HG02763 (cell line): ENCODE results near the gene GH2.
"Not testable (repeated sequence)": the region's sequence is repeated elsewhere in the genome, so short reads cannot be mapped to it uniquely, and the experiment has no call there.

Source experiments
- ATAC-seq: cut with Tn5 transposase; IDR thresholded peaks from one replicate; pipeline ENCODE4 v1.9.1; 2021; ENCODE audit warnings: mild to moderate bottlenecking, moderate library complexity; ENCODE audit not compliant: unreplicated experiment

Gene GH2

DNA sequence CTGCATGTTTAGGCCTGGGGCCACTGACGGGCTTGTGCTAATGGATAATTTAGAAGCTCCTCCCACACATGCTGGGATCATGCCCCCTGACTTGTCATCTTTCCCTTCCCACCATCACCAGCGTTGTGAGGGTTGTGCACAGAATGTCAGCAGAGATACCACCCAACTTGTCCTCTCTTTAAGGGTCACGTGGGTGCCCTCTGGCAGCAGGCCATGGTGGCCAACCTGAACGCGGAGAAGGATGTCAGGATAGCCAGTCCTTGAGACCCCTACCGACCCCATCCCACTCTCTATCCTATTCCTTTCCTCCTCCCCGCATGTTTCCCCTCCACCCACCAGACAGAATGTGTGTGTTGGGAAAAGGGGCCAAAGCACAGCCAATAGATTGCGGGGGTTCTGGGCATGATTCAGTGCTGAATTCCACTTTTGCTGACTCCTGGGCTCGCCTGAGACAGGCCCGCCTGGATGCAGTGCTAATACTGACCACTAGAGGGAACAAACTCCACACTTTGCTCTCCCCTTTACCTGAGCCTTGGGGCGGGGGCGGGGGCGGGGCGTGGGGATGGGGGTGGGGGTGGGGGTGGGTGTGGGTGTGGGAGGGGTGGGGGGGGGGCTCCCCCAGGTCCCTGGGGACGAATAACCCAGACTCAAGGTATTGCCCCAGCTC is at the start of gene GH2:
GH2 (minus strand) TSS at position 10 of the 667 bp plus-strand sequence. CDS start 143 bp downstream, outside the sequence.
- no peak for ATAC-seq

GRCh38 chr17:63930951-63931575 is 49.3 kb upstream of the GH2 start:
- ATAC-seq = peak; percentile 33

GRCh38 chr17:63929860-63930766 is 48.4 kb upstream of the GH2 start:
- no peak for ATAC-seq

DNA sequence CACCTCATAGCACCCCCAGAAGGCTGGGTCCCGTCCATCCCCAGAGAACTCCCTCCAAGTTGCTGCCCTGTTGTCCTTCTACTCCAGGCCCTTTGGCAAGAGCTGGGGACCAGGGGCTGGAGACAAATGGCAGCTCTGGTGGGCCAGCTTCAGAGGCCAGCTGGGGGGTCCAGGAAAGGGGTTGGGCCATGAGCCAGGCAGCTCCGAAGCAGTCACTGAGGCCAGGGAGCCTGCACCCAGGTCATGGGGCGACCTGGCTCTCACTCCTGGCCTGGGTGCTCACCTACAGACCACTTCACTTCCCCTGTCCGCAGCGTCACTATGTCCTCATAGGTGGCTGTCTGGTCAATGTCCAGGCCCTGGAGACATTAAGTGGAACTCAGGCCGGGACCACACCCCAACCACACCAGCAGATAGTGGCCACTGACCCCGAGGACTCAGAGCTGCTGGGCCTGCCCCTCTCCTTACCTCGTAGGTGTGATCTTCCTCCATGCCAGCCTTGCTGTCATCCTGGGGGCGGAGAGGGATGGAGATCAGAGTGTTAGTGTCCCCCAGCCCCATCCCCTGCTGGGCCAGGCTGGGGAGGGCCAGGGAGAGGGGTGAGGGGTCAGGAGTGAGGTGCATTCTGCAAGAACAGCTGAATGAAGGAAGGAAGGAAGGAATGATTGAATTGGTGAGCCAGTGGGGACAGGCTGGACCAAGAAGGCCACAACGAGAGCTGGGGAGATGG is 47.4 kb upstream of the GH2 start:
- ATAC-seq = no peak

- ATAC-seq = no peak
Observed at GRCh38 chr17:63928172-63928666, 46.5 kb upstream of the GH2 start.

DNA sequence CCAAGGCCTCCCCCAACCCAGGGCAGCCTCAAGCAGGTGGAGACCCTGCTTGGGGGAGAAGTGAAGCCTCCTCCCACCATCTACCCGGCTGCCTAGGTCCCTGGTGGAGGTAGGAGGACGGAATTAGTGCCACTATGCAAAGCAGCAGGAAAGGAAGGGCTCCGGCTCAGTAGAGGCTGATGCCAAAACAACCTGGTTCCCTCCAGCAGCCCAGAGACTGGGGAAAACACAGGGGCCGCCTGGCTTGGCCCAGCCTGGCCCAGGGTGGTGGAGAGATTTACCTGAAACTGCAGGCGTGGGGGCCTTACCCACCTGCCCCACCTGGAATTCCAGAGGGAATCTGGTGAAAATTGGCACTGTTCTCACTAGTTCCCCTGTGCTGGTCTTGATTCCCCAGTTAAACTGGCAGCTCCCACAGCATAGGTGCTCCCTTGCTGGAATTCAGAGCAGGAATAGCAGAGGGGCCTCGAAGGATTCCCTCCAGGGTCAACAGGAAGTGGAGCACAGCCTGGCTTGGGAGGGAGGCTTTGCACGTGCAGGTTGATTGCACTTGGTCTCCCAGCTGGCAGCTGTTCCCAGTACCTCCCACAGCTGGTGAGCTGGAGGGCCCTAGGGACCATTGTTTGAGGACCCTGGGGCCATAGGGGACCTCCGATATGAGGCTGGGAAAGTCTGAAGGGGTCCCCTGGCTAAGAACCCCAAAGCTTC is 45.9 kb upstream of the GH2 start:
- no peak for ATAC-seq

GRCh38 chr17:63926164-63926563 is 44.4 kb upstream of the GH2 start:
- no peak for ATAC-seq

DNA sequence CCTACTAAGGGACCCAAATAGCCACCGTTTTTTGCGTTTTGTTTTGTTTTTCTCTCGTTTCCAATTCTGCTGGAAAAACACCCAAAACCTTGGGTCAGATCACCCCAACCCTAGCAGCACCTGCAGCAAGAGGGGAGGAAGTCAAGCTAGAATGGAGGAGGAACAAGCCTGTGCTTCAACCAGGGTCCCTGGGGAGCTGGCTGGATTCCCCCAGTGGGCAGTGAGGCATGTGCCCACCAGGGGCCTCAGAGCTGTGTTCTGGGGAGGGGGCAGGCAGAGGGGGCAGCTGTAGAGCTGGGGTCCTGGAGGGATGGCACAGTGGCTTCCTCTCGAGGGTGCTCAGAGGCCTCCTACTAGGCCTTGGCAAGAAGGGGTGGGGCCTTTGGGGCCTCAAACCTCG is 43.9 kb upstream of the GH2 start:
- no peak for ATAC-seq

GRCh38 chr17:63922402-63922801 is 40.7 kb upstream of the GH2 start:
- not testable (repeated sequence) for ATAC-seq

- ATAC-seq = not testable (repeated sequence)
Observed at GRCh38 chr17:63920779-63921178, 39.0 kb upstream of the GH2 start.

GRCh38 chr17:63920050-63920449 is 38.3 kb upstream of the GH2 start:
- ATAC-seq = not testable (repeated sequence)

DNA sequence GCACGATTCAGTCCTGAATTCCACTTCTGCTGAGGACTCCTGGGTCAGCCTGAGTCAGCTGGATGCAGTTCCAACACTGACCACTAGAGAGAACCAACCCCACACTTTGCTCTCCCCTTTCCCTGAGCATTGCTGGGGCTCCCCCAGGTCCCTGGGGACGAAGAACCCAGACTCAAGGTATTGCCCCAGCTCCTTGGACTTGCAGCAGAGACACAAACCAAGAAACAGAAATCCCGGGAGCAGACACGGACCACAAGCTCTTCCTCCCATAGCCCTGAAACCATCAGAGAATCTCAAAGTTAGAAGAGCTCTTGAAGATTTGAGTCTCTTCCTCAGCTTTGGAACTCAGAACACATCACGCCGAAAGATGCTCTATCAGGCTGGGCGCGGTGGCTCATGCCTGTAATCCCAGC is 37.6 kb upstream of the GH2 start:
- ATAC-seq = peak; percentile 70

- not testable (repeated sequence) for ATAC-seq
Observed at GRCh38 chr17:63918789-63919305, 37.1 kb upstream of the GH2 start, which contains the start of gene GH1. Gene GH1 (minus strand): TSS chr17:63918839. CDS start chr17:63918776, 63 bp downstream.

DNA sequence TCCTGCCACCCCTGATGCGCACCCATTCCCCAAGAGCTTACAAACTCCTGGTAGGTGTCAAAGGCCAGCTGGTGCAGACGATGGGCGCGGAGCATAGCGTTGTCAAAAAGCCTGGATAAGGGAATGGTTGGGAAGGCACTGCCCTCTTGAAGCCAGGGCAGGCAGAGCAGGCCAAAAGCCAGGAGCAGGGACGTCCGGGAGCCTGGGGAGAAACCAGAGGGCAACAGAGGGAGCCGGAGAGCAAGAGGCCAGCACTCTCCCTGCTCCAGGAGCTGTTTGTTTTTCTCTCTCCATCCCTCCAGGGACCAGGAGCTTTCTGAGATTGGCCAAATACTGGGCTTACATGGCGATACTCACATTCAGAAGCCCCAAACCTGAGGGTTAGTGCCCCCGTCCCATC is 36.6 kb upstream of the GH2 start:
- no peak for ATAC-seq

GRCh38 chr17:63917646-63918045 is 35.9 kb upstream of the GH2 start:
- no peak for ATAC-seq

GRCh38 chr17:63917206-63917605 is 35.5 kb upstream of the GH2 start:
- not testable (repeated sequence) for ATAC-seq

- no peak for ATAC-seq
Observed at GRCh38 chr17:63916566-63917185, 34.9 kb upstream of the GH2 start.

- ATAC-seq = not testable (repeated sequence)
Observed at GRCh38 chr17:63915753-63916152, 34.0 kb upstream of the GH2 start.

DNA sequence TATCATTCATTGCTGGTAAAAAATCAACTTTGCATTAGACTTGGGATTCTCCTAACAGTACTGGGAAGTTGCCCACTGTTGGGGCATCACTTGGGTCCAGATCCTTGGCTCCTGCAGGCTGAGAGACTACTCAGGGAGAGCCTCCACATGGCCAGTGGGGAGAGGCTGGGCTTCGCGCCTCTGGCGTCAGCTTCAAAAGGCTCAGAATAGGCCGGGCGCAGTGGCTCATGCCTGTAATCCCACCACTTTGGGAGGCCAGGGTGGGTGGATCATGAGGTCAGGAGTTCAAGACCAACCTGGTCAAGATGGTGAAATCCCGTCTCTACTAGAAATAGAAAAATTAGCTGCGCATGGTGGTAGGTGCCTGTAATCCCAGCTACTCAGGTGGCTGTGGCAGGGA is 32.7 kb upstream of the GH2 start:
- ATAC-seq = no peak
